SK-N-SH (cell line): ENCODE results near the gene GPX5. TPM values are rescaled to one million over a fixed set of nuclear protein-coding genes. Genes with fewer than 3 reads are reported as not detected.

Experiments
- CTCF ChIA-PET: fragments of 300-600, 350-600 bp; formaldehyde crosslinking; extraction: SDS; loops from one replicate; lab custom pipeline; 2021; lab: Yijun Ruan, JAX
- POLR2A ChIA-PET: fragments of 350-600 bp; sonication (Branson Sonifier 250); formaldehyde crosslinking; extraction: SDS; loops from one replicate; lab custom pipeline; 2020; ENCODE audit warnings: antibody characterized with exemption, inconsistent platforms; lab: Yijun Ruan, JAX
- DNase-seq: peaks from one replicate; pipeline ENCODE4 v3.0.0; 2012
- H2AFZ ChIP-seq: fragments of 200-600 bp; sonication (generic); 2 replicates; pipeline ENCODE4 v1.8.1; 2016; ENCODE audit warnings: antibody characterized with exemption, mild to moderate bottlenecking, low read depth
- H3F3A ChIP-seq: fragments of 200-600 bp; sonication (generic); replicated peaks from 2 replicates; pipeline ENCODE3; 2016; ENCODE audit warnings: antibody characterized with exemption, mild to moderate bottlenecking; ENCODE audit not compliant: insufficient read depth
- H3K27ac ChIP-seq, 2 experiments: fragments of 200-500 bp in 1 of 2; fragments of 200-600 bp in 1 of 2; sonication (Bioruptor generic) in 1 of 2; sonication (generic), shearing (Covaris generic) in 1 of 2; 2 replicates each; pipeline versions ENCODE4 v1.5.1 to v1.6.1; 2014 to 2016; ENCODE audit warnings: low read depth in 2 of 2, inconsistent platforms in 1 of 2, low read length in 1 of 2, mild to moderate bottlenecking in 1 of 2, mixed read lengths in 1 of 2
- H3K27me3 ChIP-seq: fragments of 200-600 bp; sonication (generic), shearing (Covaris generic); 2 replicates; pipeline ENCODE4 v1.6.1; 2016; ENCODE audit warnings: mixed run types; ENCODE audit not compliant: insufficient read depth
- H3K36me3 ChIP-seq, 2 experiments: fragments of 200-500 bp in 1 of 2; fragments of 200-600 bp in 1 of 2; sonication (Bioruptor generic) in 1 of 2; sonication (generic) in 1 of 2; replicated peaks in 1 of 2; 2 replicates each; pipeline versions ENCODE3 to v1.5.1; 2014 to 2016; ENCODE audit warnings: low read length in 1 of 2, mild to moderate bottlenecking in 1 of 2; ENCODE audit not compliant: insufficient read depth in 2 of 2, control insufficient read depth in 1 of 2
- H3K4me1 ChIP-seq, 2 experiments: fragments of 200-500 bp in 1 of 2; fragments of 200-600 bp in 1 of 2; sonication (Bioruptor generic) in 1 of 2; sonication (generic), shearing (Covaris generic) in 1 of 2; 2 replicates each; pipeline versions ENCODE4 v1.5.1 to v1.6.1; 2014 to 2016; ENCODE audit warnings: low read depth in 1 of 2, low read length in 1 of 2, mixed run types in 1 of 2; ENCODE audit not compliant: insufficient read depth in 2 of 2, control insufficient read depth in 1 of 2
- H3K4me2 ChIP-seq: fragments of 200-600 bp; sonication (generic), shearing (Covaris generic); 2 replicates; pipeline ENCODE4 v1.6.1; 2017; ENCODE audit warnings: mixed run types
- H3K4me3 ChIP-seq, 2 experiments: fragments of 200-500 bp in 1 of 2; fragments of 200-600 bp in 1 of 2; sonication (Bioruptor generic) in 1 of 2; sonication (generic), shearing (Covaris generic) in 1 of 2; 2 replicates each; pipeline versions ENCODE4 v1.5.1 to v1.8.1; 2014 to 2016; ENCODE audit warnings: low read depth in 2 of 2, inconsistent platforms in 1 of 2, low read length in 1 of 2, mild to moderate bottlenecking in 1 of 2, mixed read lengths in 1 of 2, moderate library complexity in 1 of 2
- H3K79me2 ChIP-seq: fragments of 200-600 bp; sonication (generic); 2 replicates; pipeline ENCODE4 v1.8.1; 2017; ENCODE audit warnings: mild to moderate bottlenecking; ENCODE audit not compliant: insufficient read depth
- H3K9ac ChIP-seq: fragments of 200-600 bp; sonication (generic); 2 replicates; pipeline ENCODE4 v1.6.1; 2017; ENCODE audit warnings: mixed run types
- H3K9me2 ChIP-seq: fragments of 200-600 bp; sonication (generic); 2 replicates; pipeline ENCODE4 v1.6.1; 2017; ENCODE audit warnings: mixed run types
- H3K9me3 ChIP-seq: fragments of 200-600 bp; sonication (generic); 2 replicates; pipeline ENCODE4 v1.6.1; 2017; ENCODE audit warnings: mixed run types, mild to moderate bottlenecking, moderate library complexity
- H4K20me1 ChIP-seq: fragments of 200-600 bp; sonication (generic); 2 replicates; pipeline ENCODE4 v1.6.1; 2017; ENCODE audit warnings: mild to moderate bottlenecking, mixed run types; ENCODE audit not compliant: insufficient read depth
- CTCF ChIP-seq: fragments of 200-600 bp; sonication (generic); IDR thresholded peaks from 2 replicates; pipeline ENCODE4 v1.6.1; 2017; ENCODE audit warnings: antibody characterized with exemption, mild to moderate bottlenecking, moderate library complexity
- ELF1 ChIP-seq: IDR thresholded peaks from 2 replicates; pipeline ENCODE4 v1.4.0; 2012
- EZH2phosphoT487 ChIP-seq: fragments of 200-600 bp; sonication (generic); IDR thresholded peaks from 2 replicates; pipeline ENCODE4 v1.6.1; 2017; ENCODE audit warnings: low read depth, mixed run types, mild to moderate bottlenecking, antibody characterized with exemption, moderate library complexity, borderline replicate concordance
- FOSL2 ChIP-seq: IDR thresholded peaks from 2 replicates; pipeline ENCODE4 v1.4.0; 2012; ENCODE audit warnings: low read depth, mild to moderate bottlenecking, moderate library complexity, borderline replicate concordance
- FOXJ3 ChIP-seq: sonication (generic); formaldehyde crosslinking; IDR thresholded peaks from 2 replicates; pipeline ENCODE4 v1.5.1; 2020; ENCODE audit warnings: mild to moderate bottlenecking, missing genetic modification reagents
- GATA2 ChIP-seq: sonication (generic); formaldehyde crosslinking; IDR thresholded peaks from 2 replicates; pipeline ENCODE4 v1.5.0; 2020; ENCODE audit warnings: mild to moderate bottlenecking, missing genetic modification reagents
- IRF3 ChIP-seq: fragments of 150-350 bp; IDR thresholded peaks from 2 replicates; pipeline ENCODE4 v1.6.1; 2016; ENCODE audit warnings: mild to moderate bottlenecking, low read depth, low read length
- MEF2A ChIP-seq: IDR thresholded peaks from 2 replicates; pipeline ENCODE4 v1.4.0; 2012; ENCODE audit warnings: low read depth, borderline replicate concordance
- MXI1 ChIP-seq: IDR thresholded peaks from 2 replicates; pipeline ENCODE4 v1.6.1; 2012; ENCODE audit warnings: mild to moderate bottlenecking, low read depth, low read length, improper control_type of control experiment
- NRF1 ChIP-seq: IDR thresholded peaks from 2 replicates; pipeline ENCODE4 v1.6.1; 2012; ENCODE audit warnings: low read depth, mild to moderate bottlenecking, low read length
- RAD21 ChIP-seq: IDR thresholded peaks from 2 replicates; pipeline ENCODE4 v1.6.1; 2012; ENCODE audit warnings: mild to moderate bottlenecking, low read length
- RCOR1 ChIP-seq: fragments of 150-350 bp; IDR thresholded peaks from 2 replicates; pipeline ENCODE4 v1.6.1; 2017; ENCODE audit warnings: antibody characterized with exemption, low read length
- RFX5 ChIP-seq: IDR thresholded peaks from 2 replicates; pipeline ENCODE4 v1.6.1; 2012; ENCODE audit warnings: mild to moderate bottlenecking, improper control_type of control experiment, low read length
- RXRA ChIP-seq: IDR thresholded peaks from 2 replicates; pipeline ENCODE4 v1.4.0; 2012; ENCODE audit warnings: low read depth, mild to moderate bottlenecking, borderline replicate concordance
- SMC3 ChIP-seq: IDR thresholded peaks from 2 replicates; pipeline ENCODE4 v1.6.1; 2012; ENCODE audit warnings: low read depth, low read length, improper control_type of control experiment
- WGBS: methylation state at CpG from one replicate; pipeline ENCODE4 v1.1.6; 2017; ENCODE audit warnings: low lambda C conversion rate; 5-methylcytosine and 5-hydroxymethylcytosine counted together
- polyA plus RNA-seq, 3 experiments: library from polyadenylated mRNA; depleted of rRNA; stranded (reverse); fragments of >200 nt; gene quantifications; 2 replicates each; pipeline ENCODE4 v1.2.3, GENCODE V29; 2012

The GPX5 gene
- polyA plus RNA-seq, 1 of the 3 experiments (the other 2 are of a cell fraction): not detected

- H3K79me2 ChIP-seq: no peaks in the 10 kb centered on the region
- no peak for DNase-seq
- no peak overlapping the region for H3K9ac ChIP-seq
- WGBS: 39% methylated on average over 2 of the region's 2 CpGs
- no peak overlapping the region for H2AFZ ChIP-seq
- peaks cover 0 to 8% of the 10 kb centered on the region in 2 experiments for H3K36me3 ChIP-seq
- no peaks in the 10 kb centered on the region for H3K27me3 ChIP-seq
- no peak overlapping the region for H3K4me2 ChIP-seq
- ChIA-PET POLR2A (no interaction called here), CTCF (no interaction called here)
- H3K4me1 ChIP-seq: no peaks in the 10 kb centered on the region
- H3K9me3 ChIP-seq: no peaks in the 10 kb centered on the region
- H4K20me1 ChIP-seq: no peaks in the 10 kb centered on the region
- no peaks in the 10 kb centered on the region for H3F3A ChIP-seq
- H3K27ac ChIP-seq: no peak overlapping the region
- H3K9me2 ChIP-seq: no peaks in the 10 kb centered on the region
- H3K4me3 ChIP-seq: no peak overlapping the region
- TF ChIP-seq MEF2A (no peak), ELF1 (no peak), FOSL2 (no peak), MXI1 (no peak), NRF1 (no peak), RCOR1 (no peak), RAD21 (no peak), RXRA (no peak), IRF3 (no peak), SMC3 (no peak), EZH2phosphoT487 (no peak), GATA2 (no peak), FOXJ3 (CRISPR knock-in tag) (no peak)
Observed at GRCh38 chr6:28569748-28570147, 44.1 kb downstream of the GPX5 start.

GRCh38 chr6:28580475-28580874 is 54.8 kb downstream of the GPX5 start:
- H3K79me2 ChIP-seq: no peaks in the 10 kb centered on the region
- TF ChIP-seq RAD21 (peak; percentile 50), CTCF (peak; percentile 25), RFX5 (no peak)
- H3K9me3 ChIP-seq: no peaks in the 10 kb centered on the region
- no peak overlapping the region for H3K9ac ChIP-seq
- H3K27ac ChIP-seq: no peak overlapping the region
- no peak overlapping the region for H2AFZ ChIP-seq
- DNase-seq: no peak
- H3K4me3 ChIP-seq: no peak overlapping the region
- H4K20me1 ChIP-seq: no peaks in the 10 kb centered on the region
- no peaks in the 10 kb centered on the region for H3K27me3 ChIP-seq
- H3K36me3 ChIP-seq: peaks cover 0 to 9% of the 10 kb centered on the region in 2 experiments
- POLR2A ChIA-PET: no interaction called here
- CTCF ChIA-PET: interaction anchor here (0.5 to 2.9 kb wide), 10 partner anchors 20 to 1420 kb away, joined by 3 to 16 read pairs (median 3); no protein-coding TSS in a partner anchor
- no peaks in the 10 kb centered on the region for H3K9me2 ChIP-seq
- H3K4me2 ChIP-seq: no peak overlapping the region
- no peaks in the 10 kb centered on the region for H3F3A ChIP-seq
- H3K4me1 ChIP-seq: peaks cover 3 to 6% of the 10 kb centered on the region in 2 experiments; a peak in 2 of 4 replicates
